Measurements from ENCODE around the gene MAGI1. TPM values are rescaled to one million over a fixed set of nuclear protein-coding genes. Genes with fewer than 3 reads are reported as not detected.

MAGI1 gene
- total and polyA plus RNA-seq, 4 donors: 9.9 to 88.1 (median 24.6) TPM

DNA sequence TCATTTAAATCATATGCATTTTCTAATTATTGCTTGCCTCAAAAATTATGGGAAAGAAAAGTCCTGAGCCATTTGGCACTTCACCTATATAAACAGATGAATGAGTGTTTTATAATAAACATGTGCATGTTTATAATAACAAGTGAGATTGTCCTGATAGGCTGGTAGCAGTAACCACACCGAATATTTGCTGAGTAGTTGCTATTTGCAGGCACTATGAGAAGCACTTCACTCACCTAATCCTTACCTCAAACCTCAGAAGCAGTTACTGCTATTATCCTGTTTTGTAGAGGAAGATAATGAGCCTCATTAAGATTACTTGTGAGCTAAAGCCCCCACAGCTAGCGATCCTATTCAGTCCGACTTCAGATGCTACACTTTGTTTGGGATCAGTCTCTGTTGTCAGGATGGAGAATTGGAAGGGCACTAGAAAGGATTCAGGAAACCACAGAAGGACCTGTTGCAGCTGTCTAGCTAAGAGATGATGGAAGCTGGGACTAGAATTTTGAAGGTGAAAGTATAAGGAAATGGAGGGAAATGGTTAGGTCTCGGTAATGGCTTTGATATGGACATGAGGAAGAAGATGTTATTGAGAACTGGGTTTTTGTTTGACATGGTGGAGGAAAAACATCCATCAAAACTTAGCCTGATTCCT lies 28.4 kb upstream of the MAGI1 start:
- H3K9ac ChIP-seq (ENCODE audit: insufficient read depth in 1 of 2, low read length in 2 of 2): no peak overlapping the region
- H3K4me3 ChIP-seq: no peak overlapping the region
- H3K9me3 ChIP-seq (ENCODE audit: control insufficient read depth in 4 of 4, insufficient read depth in 3 of 4, low read length in 3 of 4): peaks cover 0 to 5% (median 4%) of the 10 kb centered on the region in 4 donors
- H3K27ac ChIP-seq (ENCODE audit: low read depth in 1 of 2, low read length in 1 of 2): no peak overlapping the region
- WGBS, 2 donors: 54 to 67% methylated on average over 4 of the region's 4 CpGs
- TF ChIP-seq, protein P1, sequence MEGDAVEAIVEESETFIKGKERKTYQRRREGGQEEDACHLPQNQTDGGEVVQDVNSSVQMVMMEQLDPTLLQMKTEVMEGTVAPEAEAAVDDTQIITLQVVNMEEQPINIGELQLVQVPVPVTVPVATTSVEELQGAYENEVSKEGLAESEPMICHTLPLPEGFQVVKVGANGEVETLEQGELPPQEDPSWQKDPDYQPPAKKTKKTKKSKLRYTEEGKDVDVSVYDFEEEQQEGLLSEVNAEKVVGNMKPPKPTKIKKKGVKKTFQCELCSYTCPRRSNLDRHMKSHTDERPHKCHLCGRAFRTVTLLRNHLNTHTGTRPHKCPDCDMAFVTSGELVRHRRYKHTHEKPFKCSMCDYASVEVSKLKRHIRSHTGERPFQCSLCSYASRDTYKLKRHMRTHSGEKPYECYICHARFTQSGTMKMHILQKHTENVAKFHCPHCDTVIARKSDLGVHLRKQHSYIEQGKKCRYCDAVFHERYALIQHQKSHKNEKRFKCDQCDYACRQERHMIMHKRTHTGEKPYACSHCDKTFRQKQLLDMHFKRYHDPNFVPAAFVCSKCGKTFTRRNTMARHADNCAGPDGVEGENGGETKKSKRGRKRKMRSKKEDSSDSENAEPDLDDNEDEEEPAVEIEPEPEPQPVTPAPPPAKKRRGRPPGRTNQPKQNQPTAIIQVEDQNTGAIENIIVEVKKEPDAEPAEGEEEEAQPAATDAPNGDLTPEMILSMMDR (IDR thresholded peaks at IDR 0.05; ENCODE audit: control extremely low read depth, extremely low read depth): no peak
- no peaks in the 10 kb centered on the region for H3K4me1 ChIP-seq (ENCODE audit: control insufficient read depth in 5 of 5, insufficient read depth in 5 of 5, low read length in 5 of 5)
- H3K27me3 ChIP-seq (ENCODE audit: control insufficient read depth in 3 of 3, insufficient read depth in 3 of 3, low read length in 2 of 3): no peaks in the 10 kb centered on the region
- DNase-seq (no peak), ATAC-seq (ENCODE audit: insufficient read depth, low FRiP score) (no peak)
- H3K36me3 ChIP-seq (ENCODE audit: control insufficient read depth in 4 of 4, insufficient read depth in 4 of 4, low read length in 4 of 4): no peaks in the 10 kb centered on the region

DNA sequence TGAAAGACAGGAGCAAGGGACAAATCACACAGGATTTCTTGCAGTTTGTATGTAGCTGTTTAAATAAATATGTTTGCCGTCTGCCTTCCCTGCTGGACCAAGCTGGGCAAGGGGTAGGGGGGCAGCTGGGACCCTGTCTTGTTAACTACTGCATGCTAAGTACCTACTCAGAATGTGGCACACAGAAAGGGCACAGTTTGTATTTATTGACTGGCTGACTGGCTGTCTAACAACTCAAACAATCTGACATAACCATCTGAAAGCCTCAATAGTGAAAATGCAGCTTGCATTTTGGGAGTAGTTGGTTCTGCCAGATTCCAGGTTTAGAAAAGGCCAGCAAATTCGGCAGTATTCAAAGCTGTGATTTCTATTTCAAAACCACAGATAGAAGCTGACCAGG lies 16.6 kb upstream of the MAGI1 start:
- no peaks in the 10 kb centered on the region for H3K27me3 ChIP-seq (ENCODE audit: control insufficient read depth in 3 of 3, insufficient read depth in 3 of 3, low read length in 2 of 3)
- no peak for ATAC-seq (ENCODE audit: insufficient read depth, low FRiP score)
- 78 to 89% methylated on average over 2 of the region's 2 CpGs for whole genome bisulfite sequencing, 2 donors
- H3K4me3 ChIP-seq: no peak overlapping the region
- H3K9ac ChIP-seq (ENCODE audit: insufficient read depth in 1 of 2, low read length in 2 of 2): no peak overlapping the region
- no peaks in the 10 kb centered on the region for H3K9me3 ChIP-seq (ENCODE audit: control insufficient read depth in 4 of 4, insufficient read depth in 3 of 4, low read length in 3 of 4)
- H3K27ac ChIP-seq (ENCODE audit: low read depth in 1 of 2, low read length in 1 of 2): peak overlapping the region in 1 of 2 donors; percentile 45
- no peaks in the 10 kb centered on the region for H3K36me3 ChIP-seq (ENCODE audit: control insufficient read depth in 4 of 4, insufficient read depth in 4 of 4, low read length in 4 of 4)
- TF ChIP-seq, protein P1 (IDR thresholded peaks at IDR 0.05; ENCODE audit: control extremely low read depth, extremely low read depth): no peak
- H3K4me1 ChIP-seq (ENCODE audit: control insufficient read depth in 5 of 5, insufficient read depth in 5 of 5, low read length in 5 of 5): peaks cover 0 to 9% (median 3%) of the 10 kb centered on the region in 5 donors
- DNase-seq: no peak

DNA sequence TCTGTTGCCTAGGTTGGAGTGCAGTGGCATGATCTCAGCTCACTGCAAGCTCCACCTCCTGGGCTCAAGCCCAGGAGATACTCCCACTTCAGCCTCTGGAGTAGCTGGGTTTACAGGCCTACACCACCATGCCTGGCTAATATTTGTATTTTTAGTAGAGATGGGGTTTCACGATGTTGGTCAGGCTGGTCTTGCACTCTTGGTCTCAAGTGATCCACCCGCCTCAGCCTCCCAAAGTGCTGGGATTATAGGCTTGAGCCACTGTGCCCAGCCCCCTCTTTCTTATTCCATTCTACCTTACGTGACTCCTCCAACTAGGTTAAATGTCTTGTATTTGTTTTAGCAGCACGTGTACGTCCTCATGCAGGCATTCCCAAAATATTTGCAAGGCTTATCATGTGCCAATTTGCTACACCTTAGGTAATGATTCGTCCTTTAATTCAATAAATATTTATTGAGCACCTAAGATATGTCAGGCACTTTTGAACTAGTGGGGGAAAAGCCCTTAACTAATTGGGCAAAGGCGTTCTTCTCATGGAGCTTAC lies 14.9 kb upstream of the MAGI1 start:
- ATAC-seq (ENCODE audit: insufficient read depth, low FRiP score) (peak; percentile 59), DNase-seq (peak in 1 of 3 donors; percentile 41)
- H3K27ac ChIP-seq (ENCODE audit: low read depth in 1 of 2, low read length in 1 of 2): peak overlapping the region in 1 of 2 donors; percentile 82
- H3K36me3 ChIP-seq (ENCODE audit: control insufficient read depth in 4 of 4, insufficient read depth in 4 of 4, low read length in 4 of 4): no peaks in the 10 kb centered on the region
- TF ChIP-seq, protein P1 (IDR thresholded peaks at IDR 0.05; ENCODE audit: control extremely low read depth, extremely low read depth): no peak
- H3K9me3 ChIP-seq (ENCODE audit: control insufficient read depth in 4 of 4, insufficient read depth in 3 of 4, low read length in 3 of 4): no peaks in the 10 kb centered on the region
- no peaks in the 10 kb centered on the region for H3K27me3 ChIP-seq (ENCODE audit: control insufficient read depth in 3 of 3, insufficient read depth in 3 of 3, low read length in 2 of 3)
- no peak overlapping the region for H3K9ac ChIP-seq (ENCODE audit: insufficient read depth in 1 of 2, low read length in 2 of 2)
- no peak overlapping the region for H3K4me3 ChIP-seq
- WGBS, 2 donors: 44 to 61% methylated on average over 7 of the region's 7 CpGs
- H3K4me1 ChIP-seq (ENCODE audit: control insufficient read depth in 5 of 5, insufficient read depth in 5 of 5, low read length in 5 of 5): peaks cover 0 to 9% (median 3%) of the 10 kb centered on the region in 5 donors

All from lung (tissue), 12 donors.